GM21737 (cell line): ENCODE data around the gene MINK1.
"Not testable (repeated sequence)": the region's sequence is repeated elsewhere in the genome, so short reads cannot be mapped to it uniquely, and the experiment has no call there.

ENCODE experiments used
- ATAC-seq: cut with Tn5 transposase; IDR thresholded peaks from one replicate; pipeline ENCODE4 v1.9.1; 2021; ENCODE audit warnings: mild to moderate bottlenecking, moderate library complexity; ENCODE audit not compliant: unreplicated experiment

The MINK1 gene

GRCh38 chr17:4867535-4867934, 34.4 kb downstream of the MINK1 start:
- ATAC-seq, result not testable (repeated sequence)

DNA sequence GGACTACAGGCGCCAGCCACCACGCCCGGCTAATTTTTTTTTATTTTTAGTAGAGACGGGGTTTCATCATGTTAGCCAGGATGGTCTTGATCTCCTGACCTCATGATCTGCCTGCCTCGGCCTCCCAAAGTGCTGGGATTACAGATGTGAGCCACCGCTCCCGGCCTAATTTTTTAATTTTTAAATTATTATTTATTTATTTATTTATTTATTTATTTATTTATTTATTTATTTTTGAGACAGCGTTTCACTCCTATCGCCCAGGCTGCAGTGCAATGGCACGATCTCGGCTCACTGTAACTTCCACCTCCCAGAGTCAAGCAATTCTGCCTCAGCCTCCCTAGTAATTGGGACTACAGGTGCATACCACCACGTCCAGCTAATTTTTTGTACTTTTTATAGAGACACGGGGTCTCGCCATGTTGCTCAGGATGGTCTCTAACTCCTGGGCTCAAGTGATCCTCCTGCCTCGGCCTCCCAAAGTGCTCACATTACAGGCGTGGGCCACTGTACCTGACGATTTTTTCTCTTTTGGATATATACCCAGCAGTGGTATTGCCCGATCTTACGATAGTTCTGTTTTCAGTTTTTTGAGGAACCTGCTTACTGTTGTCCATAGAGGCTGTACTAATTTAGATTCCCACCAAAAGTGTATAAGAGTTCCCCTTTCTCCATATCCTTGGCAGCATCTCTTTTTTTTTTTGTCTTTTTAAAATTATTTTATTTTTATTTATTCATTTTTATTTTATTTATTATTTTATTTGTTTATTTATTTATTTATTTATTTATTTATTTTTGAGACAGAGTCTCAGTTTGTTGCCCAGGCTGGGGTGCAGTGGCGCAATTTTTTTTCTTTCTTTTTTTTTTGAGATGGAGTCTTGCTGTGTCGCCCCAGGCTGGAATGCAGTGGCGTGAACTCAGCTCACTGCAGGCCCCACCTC, 36.2 kb downstream of the MINK1 start:
- ATAC-seq, result not testable (repeated sequence)

DNA sequence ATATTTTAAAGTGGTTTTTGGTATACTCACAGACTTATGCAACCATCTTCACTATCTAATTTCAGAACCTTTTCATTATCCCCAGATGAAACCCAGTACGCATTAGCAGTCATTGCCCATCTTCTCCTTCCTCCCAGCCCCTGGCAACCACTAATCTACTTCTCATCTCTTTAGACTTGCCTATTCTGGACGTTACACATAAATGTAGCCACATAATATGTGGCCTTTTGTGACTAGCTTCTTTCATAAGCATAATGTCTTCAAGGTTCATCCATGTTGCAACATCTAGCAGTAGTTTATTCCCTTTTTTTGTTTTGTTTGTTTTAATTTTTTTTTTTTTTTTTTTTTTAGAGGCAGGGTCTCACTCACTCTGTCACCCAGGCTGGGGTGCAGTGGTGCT, 37.7 kb downstream of the MINK1 start:
- ATAC-seq, result no peak

DNA sequence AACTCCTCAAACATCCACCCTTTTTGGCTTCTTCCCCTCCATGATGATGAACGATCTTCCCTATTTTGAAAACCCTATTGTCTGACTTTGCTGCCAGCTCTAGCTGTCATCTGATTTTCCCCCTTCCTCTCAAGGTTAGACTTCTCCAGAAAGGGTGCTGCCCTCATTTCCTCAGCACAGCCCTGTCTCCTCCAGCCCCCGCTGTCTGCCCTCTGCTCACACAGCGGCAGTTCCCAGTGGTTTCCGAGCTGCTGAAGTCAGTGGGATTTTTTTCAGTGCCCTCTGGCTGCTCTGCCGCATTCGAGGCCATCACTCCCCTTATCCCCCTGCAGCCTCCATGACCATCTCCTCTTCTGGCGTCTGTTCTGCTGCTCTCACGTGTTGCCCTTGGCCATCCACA, 39.6 kb downstream of the MINK1 start:
- ATAC-seq, result no peak

GRCh38 chr17:4877089-4877488, 43.9 kb downstream of the MINK1 start:
- no peak for ATAC-seq

DNA sequence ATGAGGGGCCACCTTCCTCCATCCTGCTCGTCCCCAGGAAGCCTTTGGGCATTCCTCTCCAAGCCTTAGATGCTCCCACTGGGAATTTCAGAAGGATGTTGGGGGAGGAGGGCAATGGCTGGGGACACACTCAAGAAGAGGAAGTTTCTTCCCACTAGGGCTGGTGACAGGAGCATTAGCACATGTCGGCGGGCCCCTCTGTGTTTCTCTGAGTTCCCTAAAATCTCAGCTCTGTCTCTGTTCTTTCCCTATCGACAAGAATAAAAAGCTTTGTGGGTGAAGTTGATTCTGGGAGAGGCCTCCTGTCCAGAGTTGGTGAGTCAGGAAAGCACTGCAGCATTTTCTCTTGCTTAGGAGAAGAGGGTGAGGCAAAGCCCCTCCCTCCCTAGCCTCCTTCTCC, 46.5 kb downstream of the MINK1 start:
- ATAC-seq, result no peak

DNA sequence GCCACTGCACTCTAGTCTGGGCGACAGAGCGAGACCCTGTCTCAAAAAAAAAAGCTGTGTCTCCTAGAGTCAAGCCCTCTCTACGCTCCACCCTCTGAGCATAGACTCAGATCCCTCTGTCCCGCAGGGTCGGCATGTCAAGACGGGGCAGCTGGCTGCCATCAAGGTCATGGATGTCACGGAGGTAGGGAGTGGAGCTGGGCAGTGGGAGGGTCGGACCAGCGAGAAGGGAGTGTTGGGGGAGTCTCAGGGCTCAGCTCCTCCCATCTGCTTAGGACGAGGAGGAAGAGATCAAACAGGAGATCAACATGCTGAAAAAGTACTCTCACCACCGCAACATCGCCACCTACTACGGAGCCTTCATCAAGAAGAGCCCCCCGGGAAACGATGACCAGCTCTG, 47.7 kb downstream of the MINK1 start:
- ATAC-seq, result no peak

GRCh38 chr17:4881761-4882555, 48.8 kb downstream of the MINK1 start:
- ATAC-seq, result no peak

DNA sequence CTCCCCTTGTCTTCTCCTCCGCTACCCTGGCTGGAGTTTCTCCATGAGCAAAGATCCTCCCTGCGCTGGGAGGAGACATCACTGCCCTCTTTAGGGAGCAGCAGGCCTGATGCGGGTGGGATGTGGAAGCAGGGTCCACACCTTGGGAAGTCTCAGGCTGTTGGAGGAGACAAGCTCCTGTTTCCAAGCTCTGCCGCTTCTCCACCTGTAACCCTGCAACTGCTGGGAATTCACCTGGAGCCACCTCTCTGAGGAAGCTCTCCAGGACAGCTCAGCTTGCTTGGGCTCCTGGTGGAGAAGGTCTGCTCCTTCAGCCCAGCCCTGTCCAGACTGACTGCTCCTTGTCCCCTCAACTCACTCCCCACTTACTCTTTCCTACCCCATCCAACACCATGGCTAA, 51.3 kb downstream of the MINK1 start:
- ATAC-seq, result no peak

DNA sequence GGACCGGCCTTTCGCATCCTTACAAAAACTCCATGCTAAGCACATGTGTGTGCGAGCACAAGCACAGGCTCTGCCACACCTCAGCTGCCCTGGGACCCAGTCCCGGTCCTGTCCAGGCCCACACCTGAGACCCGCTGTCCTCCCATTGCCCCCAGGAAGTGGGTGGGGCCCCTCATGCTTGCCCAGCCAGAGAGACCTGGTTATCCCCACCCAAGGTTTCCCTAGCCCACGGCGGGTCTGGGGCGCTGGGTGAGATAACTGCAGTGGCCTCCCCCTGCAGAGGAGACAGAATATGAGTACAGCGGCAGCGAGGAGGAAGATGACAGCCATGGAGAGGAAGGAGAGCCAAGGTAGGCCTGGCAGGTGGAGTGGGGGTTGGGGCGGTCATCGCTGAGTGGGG, 53.7 kb downstream of the MINK1 start:
- no peak for ATAC-seq

GRCh38 chr17:4887581-4887980, 54.4 kb downstream of the MINK1 start:
- ATAC-seq, result no peak

DNA sequence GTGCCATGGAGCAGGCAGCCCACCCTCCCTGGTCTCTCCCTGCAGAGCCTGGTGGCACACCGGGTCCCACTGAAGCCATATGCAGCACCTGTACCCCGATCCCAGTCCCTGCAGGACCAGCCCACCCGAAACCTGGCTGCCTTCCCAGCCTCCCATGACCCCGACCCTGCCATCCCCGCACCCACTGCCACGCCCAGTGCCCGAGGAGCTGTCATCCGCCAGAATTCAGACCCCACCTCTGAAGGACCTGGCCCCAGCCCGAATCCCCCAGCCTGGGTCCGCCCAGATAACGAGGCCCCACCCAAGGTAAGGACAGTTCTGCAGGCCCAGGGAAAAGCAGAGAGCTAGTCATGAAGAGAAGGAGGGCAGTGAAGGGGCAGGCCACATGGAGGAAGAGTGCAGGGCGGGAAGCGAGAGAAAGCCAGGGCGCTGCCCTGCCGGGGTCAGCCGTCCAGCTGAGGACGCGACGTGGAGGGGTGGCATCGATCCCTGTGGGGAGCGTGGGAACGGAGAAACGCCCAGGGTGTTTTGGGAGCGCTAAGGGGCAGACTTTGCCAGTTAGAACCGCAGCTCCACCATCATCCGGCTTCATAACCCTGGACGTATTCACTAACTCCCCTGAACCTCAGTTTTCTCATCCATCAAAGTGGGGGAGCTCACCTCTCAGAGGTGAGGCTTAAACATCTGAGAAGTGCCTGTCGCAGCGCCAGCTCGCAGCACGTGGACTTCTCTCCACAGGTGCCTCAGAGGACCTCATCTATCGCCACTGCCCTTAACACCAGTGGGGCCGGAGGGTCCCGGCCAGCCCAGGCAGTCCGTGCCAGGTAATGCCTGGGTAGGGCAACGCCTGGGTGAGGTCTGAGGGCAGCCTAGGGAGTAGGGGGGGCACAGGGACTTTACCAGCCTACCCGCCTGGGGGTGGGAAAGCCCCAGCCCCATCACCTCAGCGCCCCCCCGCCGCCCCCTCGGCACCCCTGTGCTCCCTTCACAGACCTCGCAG, 58.6 kb downstream of the MINK1 start:
- ATAC-seq, result no peak

DNA sequence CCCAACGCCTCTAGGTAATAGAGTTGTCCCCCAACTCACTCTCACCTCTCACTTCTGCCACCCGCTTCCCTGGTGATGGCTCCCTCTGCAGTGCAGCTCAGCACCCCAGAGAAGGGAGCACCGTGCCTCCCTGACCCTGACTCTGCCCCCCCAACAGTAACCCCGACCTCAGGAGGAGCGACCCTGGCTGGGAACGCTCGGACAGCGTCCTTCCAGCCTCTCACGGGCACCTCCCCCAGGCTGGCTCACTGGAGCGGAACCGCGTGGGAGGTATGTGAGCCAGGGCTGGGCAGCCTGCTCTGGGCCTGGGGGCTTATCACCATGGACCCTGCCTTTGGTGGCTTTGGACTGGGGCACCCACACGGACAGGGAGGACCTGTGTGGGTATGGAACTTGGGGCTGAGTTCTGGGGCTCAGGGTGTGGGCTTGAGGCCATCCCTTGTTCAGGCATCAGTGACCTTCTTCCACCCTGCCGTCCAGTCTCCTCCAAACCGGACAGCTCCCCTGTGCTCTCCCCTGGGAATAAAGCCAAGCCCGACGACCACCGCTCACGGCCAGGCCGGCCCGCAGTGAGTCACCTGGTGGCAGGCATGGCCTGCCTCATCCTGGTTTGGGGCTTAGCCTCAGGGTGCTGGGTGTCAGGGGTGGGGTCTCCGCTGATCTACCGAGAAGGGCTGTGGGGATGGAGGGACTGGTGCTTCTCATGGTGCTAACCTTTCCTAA, 59.5 kb downstream of the MINK1 start:
- no peak for ATAC-seq

DNA sequence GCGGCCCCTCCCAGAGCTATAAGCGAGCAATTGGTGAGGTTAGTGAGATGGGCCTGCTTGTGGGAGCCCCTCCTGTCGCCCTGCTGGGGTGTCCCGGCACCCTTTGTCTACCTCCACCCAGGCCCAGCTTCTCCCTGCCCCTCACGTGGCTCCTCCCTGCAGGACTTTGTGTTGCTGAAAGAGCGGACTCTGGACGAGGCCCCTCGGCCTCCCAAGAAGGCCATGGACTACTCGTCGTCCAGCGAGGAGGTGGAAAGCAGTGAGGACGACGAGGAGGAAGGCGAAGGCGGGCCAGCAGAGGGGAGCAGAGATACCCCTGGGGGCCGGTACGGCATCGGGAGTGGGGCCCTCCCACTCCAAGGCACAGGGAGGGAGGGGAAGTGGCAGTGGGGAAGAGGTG, 60.1 kb downstream of the MINK1 start:
- ATAC-seq, result no peak

DNA sequence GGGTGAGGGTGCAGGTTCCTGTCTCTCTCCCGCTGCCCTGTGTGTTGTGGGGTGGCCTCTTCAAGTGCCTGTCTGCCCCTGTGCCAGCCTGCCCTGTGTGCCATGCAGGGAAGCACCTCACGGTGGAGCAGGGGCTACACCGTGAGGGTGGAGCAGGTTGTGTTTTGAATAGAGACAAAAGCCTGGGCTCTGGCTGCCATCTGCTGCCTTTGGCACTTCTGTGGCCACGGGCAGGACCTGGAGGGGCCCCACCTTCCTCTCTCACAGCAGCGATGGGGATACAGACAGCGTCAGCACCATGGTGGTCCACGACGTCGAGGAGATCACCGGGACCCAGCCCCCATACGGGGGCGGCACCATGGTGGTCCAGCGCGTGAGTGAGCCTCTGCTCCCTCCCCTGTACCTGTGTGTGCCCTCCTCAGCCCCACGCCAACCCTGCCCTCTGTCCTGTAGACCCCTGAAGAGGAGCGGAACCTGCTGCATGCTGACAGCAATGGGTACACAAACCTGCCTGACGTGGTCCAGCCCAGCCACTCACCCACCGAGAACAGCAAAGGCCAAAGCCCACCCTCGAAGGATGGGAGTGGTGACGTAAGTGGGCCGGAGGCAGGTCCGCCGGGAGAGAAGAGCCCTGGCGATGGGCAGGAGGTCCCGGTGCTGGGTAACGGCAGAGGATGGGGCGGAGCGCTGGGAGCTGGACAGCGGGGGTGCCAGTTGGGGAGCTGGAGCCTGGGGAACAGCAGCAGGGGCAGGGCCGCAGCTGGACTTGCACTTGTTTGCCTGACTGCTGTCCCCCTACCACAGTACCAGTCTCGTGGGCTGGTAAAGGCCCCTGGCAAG, 60.8 kb downstream of the MINK1 start:
- ATAC-seq, result no peak

DNA sequence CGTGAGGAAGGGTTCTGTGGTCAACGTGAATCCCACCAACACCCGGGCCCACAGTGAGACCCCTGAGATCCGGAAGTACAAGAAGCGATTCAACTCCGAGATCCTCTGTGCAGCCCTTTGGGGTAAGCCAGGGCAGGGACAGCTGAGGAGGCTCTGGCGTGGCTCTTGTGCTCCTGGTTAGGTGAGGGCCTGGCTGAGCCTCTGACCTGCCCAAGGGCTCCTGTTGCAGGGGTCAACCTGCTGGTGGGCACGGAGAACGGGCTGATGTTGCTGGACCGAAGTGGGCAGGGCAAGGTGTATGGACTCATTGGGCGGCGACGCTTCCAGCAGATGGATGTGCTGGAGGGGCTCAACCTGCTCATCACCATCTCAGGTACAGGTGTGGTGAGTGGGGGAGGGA, 62.0 kb downstream of the MINK1 start:
- no peak for ATAC-seq

GRCh38 chr17:4895657-4896331, 62.7 kb downstream of the MINK1 start:
- no peak for ATAC-seq

DNA sequence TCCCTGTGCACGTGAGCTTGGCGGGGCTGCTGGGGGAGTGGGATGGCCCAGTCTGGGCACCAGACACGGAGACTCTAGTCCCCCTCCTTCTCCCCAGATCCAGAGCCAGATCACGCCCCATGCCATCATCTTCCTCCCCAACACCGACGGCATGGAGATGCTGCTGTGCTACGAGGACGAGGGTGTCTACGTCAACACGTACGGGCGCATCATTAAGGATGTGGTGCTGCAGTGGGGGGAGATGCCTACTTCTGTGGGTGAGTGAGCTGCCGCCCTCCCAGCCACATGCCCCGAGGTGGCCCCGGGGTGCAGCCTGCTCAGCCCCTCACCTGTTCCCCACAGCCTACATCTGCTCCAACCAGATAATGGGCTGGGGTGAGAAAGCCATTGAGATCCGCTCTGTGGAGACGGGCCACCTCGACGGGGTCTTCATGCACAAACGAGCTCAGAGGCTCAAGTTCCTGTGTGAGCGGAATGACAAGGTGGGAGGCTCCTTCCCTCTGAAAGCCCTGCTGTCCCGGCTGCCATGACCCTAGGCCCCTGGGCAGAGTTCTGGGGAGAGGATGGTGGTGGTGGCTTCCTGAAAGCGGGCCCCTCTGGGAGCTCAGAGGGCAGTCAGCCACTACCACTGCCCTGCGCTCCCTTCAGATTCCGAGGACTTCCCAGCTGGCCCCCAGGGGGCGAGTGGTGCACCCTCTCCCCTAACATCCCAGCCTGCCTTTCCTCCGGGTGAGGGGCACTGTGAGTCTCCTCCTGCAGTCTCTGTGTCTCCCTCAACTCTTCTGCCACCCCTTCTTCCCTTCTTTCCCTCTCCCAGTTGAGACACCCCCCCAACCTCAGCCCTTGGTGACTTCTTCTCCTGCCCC, 63.4 kb downstream of the MINK1 start:
- ATAC-seq, result no peak
